ENCODE data around the gene AP4S1.

AP4S1 gene

DNA sequence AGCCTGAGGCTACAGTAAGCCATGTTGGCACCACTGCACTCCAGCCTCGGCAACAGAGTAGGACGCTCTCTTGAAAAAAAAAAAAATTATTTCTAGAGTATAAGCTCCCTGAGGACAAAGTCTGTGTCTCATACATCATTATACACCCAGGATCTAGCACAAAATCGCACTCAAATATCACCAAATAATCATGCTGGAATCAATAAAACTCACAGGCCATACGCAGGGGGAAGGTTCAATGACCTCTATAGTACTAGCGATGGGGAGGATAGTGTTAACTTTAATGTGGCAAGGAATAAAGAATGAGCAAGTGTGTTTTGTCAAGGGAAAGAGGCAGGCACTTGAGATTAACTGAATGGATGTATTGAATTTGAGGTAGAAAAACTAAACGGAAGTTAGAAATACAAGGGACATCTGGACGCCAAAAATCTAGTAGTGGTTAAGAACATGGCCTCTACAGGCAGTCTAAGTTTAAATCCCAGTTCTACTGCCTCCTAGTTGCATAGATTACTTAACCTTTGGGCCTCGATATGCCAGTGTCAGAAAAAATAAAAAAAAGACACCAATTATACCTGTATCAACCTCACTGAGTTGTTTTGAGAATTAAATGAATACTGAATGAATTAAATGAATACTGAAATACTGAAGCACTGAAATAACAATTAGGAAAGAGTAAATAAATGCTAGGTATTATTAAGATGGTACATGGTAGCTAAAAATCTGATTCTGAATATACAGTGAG, 4.4 kb upstream of the AP4S1 start:
- ChIA-PET POLR2A (no interaction called here), CTCF (no interaction called here)
- Histone ChIP-seq H3K9me3 (ENCODE audit: control insufficient read depth, insufficient read depth, low read depth, low read length) (no peaks in the 10 kb centered on the region), H3K36me3 (ENCODE audit: control insufficient read depth in 2 of 2, insufficient read depth in 1 of 2, low read length in 2 of 2) (peaks cover 14 to 21% of the 10 kb centered on the region in 2 experiments; a peak in 2 of 3 replicates), H3K4me3 (ENCODE audit: low read depth, low read length) (no peak overlapping the region), H3K4me1 (ENCODE audit: control insufficient read depth, insufficient read depth, low read length) (peaks cover 8% of the 10 kb centered on the region), H3K27ac (ENCODE audit: extremely low read depth, low read depth, low read length) (no peak overlapping the region)
- TF ChIP-seq ZNF133 (tag by site-specific recombination; IDR thresholded peaks at IDR 0.05) (peak; percentile 95), ZNF677 (tag by site-specific recombination; IDR thresholded peaks at IDR 0.05) (no peak)

DNA sequence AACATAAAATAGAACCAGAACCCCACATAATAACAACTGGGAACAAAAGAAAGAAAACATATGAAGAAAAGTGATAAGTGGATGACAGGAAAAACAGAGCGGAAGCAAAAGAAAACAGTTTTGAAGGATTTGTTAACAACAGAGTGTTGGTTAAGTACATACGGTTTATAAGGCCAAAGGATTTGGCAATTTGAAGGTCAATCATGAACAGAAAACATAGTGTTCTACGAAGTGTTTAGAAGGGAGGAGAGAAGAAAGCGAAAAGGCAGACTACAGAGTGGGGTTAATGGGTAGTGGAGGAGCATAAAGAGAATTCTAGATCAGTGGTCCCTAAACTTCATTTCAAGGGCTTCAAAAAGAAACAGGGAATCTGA, 3.9 kb upstream of the AP4S1 start:
- CTCF ChIA-PET: no interaction called here
- no peak overlapping the region for H3K4me3 ChIP-seq (ENCODE audit: low read depth, low read length)
- H3K27ac ChIP-seq (ENCODE audit: extremely low read depth, low read depth, low read length): no peak overlapping the region
- POLR2A ChIA-PET: no interaction called here
- peak; percentile 31; the same call in 1 of the 2 replicates for TF ChIP-seq ZNF133 (tag by site-specific recombination; IDR thresholded peaks at IDR 0.05)
- TF ChIP-seq, protein P1, sequence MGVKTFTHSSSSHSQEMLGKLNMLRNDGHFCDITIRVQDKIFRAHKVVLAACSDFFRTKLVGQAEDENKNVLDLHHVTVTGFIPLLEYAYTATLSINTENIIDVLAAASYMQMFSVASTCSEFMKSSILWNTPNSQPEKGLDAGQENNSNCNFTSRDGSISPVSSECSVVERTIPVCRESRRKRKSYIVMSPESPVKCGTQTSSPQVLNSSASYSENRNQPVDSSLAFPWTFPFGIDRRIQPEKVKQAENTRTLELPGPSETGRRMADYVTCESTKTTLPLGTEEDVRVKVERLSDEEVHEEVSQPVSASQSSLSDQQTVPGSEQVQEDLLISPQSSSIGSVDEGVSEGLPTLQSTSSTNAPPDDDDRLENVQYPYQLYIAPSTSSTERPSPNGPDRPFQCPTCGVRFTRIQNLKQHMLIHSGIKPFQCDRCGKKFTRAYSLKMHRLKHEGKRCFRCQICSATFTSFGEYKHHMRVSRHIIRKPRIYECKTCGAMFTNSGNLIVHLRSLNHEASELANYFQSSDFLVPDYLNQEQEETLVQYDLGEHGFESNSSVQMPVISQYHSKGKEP (tag by site-specific recombination; IDR thresholded peaks at IDR 0.05): no peak
- H3K36me3 ChIP-seq (ENCODE audit: control insufficient read depth in 2 of 2, insufficient read depth in 1 of 2, low read length in 2 of 2): peaks cover 14 to 21% of the 10 kb centered on the region in 2 experiments; a peak in 2 of 3 replicates
- peaks cover 8% of the 10 kb centered on the region for H3K4me1 ChIP-seq (ENCODE audit: control insufficient read depth, insufficient read depth, low read length)
- H3K9me3 ChIP-seq (ENCODE audit: control insufficient read depth, insufficient read depth, low read depth, low read length): no peaks in the 10 kb centered on the region

DNA sequence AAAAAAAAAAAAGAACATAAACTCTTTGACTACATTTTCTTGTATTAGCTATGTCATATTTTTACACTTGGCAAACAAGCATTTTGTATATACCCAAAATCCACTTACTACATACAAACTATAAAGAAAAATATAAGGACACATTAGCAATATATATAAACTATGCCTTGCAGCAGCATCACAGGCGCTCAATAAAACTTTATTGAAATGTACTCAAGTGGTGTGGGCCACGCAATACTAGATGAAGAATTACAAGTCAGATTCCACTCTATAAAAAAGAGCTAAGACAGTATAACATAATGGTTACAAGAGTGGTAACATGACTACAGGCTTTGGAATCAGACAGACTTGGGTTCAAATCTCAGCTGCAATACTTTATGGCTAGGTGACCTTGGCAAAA, 3.1 kb upstream of the AP4S1 start:
- CTCF ChIA-PET: interaction anchor here (0.6 kb wide), 1 partner anchor 182 kb away, joined by 3 read pairs; no protein-coding TSS in a partner anchor
- no peaks in the 10 kb centered on the region for H3K9me3 ChIP-seq (ENCODE audit: control insufficient read depth, insufficient read depth, low read depth, low read length)
- TF ChIP-seq SCRT1 (tag by site-specific recombination; IDR thresholded peaks at IDR 0.05; ENCODE audit: borderline replicate concordance) (no peak), ZNF324 (tag by site-specific recombination; IDR thresholded peaks at IDR 0.05) (no peak), ZNF555 (tag by site-specific recombination; conservative IDR thresholded peaks at IDR 0.05) (no peak), ZNF664 (tag by site-specific recombination; IDR thresholded peaks at IDR 0.05) (no peak), ZNF37A (tag by site-specific recombination; IDR thresholded peaks at IDR 0.05) (no peak), ZNF292 (tag by site-specific recombination; IDR thresholded peaks at IDR 0.05; ENCODE audit: borderline replicate concordance, low read depth) (no peak), ZNF114 (tag by site-specific recombination; IDR thresholded peaks at IDR 0.05) (no peak)
- TF ChIP-seq, protein P2, sequence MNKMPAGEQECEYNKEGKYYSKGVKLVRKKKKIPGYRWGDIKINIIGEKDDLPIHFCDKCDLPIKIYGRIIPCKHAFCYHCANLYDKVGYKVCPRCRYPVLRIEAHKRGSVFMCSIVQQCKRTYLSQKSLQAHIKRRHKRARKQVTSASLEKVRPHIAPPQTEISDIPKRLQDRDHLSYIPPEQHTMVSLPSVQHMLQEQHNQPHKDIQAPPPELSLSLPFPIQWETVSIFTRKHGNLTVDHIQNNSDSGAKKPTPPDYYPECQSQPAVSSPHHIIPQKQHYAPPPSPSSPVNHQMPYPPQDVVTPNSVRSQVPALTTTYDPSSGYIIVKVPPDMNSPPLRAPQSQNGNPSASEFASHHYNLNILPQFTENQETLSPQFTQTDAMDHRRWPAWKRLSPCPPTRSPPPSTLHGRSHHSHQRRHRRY (tag by site-specific recombination; IDR thresholded peaks at IDR 0.05): no peak
- TF ChIP-seq, protein P3, sequence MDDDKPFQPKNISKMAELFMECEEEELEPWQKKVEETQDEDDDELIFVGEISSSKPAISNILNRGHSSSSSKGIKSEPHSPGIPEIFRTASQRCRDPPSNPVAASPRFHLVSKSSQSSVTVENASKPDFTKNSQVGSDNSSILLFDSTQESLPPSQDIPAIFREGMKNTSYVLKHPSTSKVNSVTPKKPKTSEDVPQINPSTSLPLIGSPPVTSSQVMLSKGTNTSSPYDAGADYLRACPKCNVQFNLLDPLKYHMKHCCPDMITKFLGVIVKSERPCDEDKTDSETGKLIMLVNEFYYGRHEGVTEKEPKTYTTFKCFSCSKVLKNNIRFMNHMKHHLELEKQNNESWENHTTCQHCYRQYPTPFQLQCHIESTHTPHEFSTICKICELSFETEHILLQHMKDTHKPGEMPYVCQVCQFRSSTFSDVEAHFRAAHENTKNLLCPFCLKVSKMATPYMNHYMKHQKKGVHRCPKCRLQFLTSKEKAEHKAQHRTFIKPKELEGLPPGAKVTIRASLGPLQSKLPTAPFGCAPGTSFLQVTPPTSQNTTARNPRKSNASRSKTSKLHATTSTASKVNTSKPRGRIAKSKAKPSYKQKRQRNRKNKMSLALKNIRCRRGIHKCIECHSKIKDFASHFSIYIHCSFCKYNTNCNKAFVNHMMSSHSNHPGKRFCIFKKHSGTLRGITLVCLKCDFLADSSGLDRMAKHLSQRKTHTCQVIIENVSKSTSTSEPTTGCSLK (tag by site-specific recombination; IDR thresholded peaks at IDR 0.05): no peak
- H3K4me1 ChIP-seq (ENCODE audit: control insufficient read depth, insufficient read depth, low read length): peaks cover 8% of the 10 kb centered on the region
- H3K27ac ChIP-seq (ENCODE audit: extremely low read depth, low read depth, low read length): no peak overlapping the region
- H3K36me3 ChIP-seq (ENCODE audit: control insufficient read depth in 2 of 2, insufficient read depth in 1 of 2, low read length in 2 of 2): peaks cover 14 to 21% of the 10 kb centered on the region in 2 experiments; a peak in 2 of 3 replicates
- POLR2A ChIA-PET: no interaction called here
- H3K4me3 ChIP-seq (ENCODE audit: low read depth, low read length): no peak overlapping the region

All from HEK293 (cell line).